ENCODE results near the gene CELF1. TPM values are rescaled to one million over a fixed set of nuclear protein-coding genes. Genes with fewer than 3 reads are reported as not detected.

Gene CELF1
- total RNA-seq, 1 experiment from 2014 or later, result 152 TPM

- H3K4me1 ChIP-seq, result peaks cover 5% of the 10 kb centered on the region; the same call in 1 of the 2 replicates
- no peaks in the 10 kb centered on the region for H3K36me3 ChIP-seq (ENCODE audit: control insufficient read depth, insufficient read depth, low read length)
- no peak overlapping the region for H3K27ac Mint-ChIP-seq (ENCODE audit: unreplicated experiment)
- no TSS peak for BruUV-seq (replicated peaks)
- H3K4me1 Mint-ChIP-seq (ENCODE audit: low read depth, unreplicated experiment), result no peaks in the 10 kb centered on the region
- H3K27me3 Mint-ChIP-seq (ENCODE audit: insufficient read depth, unreplicated experiment), result no peaks in the 10 kb centered on the region
- intact Hi-C loops (cut with micrococcal nuclease; ENCODE audit: unreplicated experiment), result no loop called here
- H3K4me3 ChIP-seq (ENCODE audit: low read depth, low read length), result no peak overlapping the region
- H3K27me3 ChIP-seq (replicated peaks; ENCODE audit: control insufficient read depth, insufficient read depth, low read length), result no peaks in the 10 kb centered on the region
- no peaks in the 10 kb centered on the region for H3K9me3 Mint-ChIP-seq (ENCODE audit: unreplicated experiment)
- ChIA-PET POLR2A (no interaction called here), CTCF (interaction anchor here (0.6 kb wide), 1 partner anchor 78 kb away, joined by 4 read pairs; no protein-coding TSS in a partner anchor)
- H3K36me3 Mint-ChIP-seq (ENCODE audit: insufficient read depth, unreplicated experiment), result peaks cover 38% of the 10 kb centered on the region
- H3K4me3 Mint-ChIP-seq (ENCODE audit: unreplicated experiment), result no peak overlapping the region
- H3K9me3 ChIP-seq, result no peaks in the 10 kb centered on the region
- no peak for DNase-seq
- no peak for TF ChIP-seq CTCF (IDR thresholded peaks at IDR 0.05; ENCODE audit: insufficient read depth in 1 of 2, low read depth in 1 of 2, low read length in 1 of 2, severe bottlenecking in 1 of 2, unreplicated experiment in 1 of 2)
Measured at GRCh38 chr11:47498584-47499152, 54.3 kb downstream of the CELF1 start.

GRCh38 chr11:47498149-47498548 is 54.8 kb downstream of the CELF1 start:
- H3K27ac Mint-ChIP-seq (ENCODE audit: unreplicated experiment), result no peak overlapping the region
- intact Hi-C loops (cut with micrococcal nuclease; ENCODE audit: unreplicated experiment), result no loop called here
- Histone ChIP-seq H3K9me3 (no peaks in the 10 kb centered on the region), H3K27me3 (replicated peaks; ENCODE audit: control insufficient read depth, insufficient read depth, low read length) (no peaks in the 10 kb centered on the region), H3K4me3 (ENCODE audit: low read depth, low read length) (no peak overlapping the region), H3K36me3 (ENCODE audit: control insufficient read depth, insufficient read depth, low read length) (no peaks in the 10 kb centered on the region), H3K4me1 (peaks cover 3% of the 10 kb centered on the region; the same call in 1 of the 2 replicates)
- H3K9me3 Mint-ChIP-seq (ENCODE audit: unreplicated experiment), result no peaks in the 10 kb centered on the region
- ChIA-PET POLR2A (no interaction called here), CTCF (interaction anchor here (0.6 kb wide), 1 partner anchor 78 kb away, joined by 4 read pairs; no protein-coding TSS in a partner anchor)
- TF ChIP-seq CTCF (IDR thresholded peaks at IDR 0.05; ENCODE audit: insufficient read depth in 1 of 2, low read depth in 1 of 2, low read length in 1 of 2, severe bottlenecking in 1 of 2, unreplicated experiment in 1 of 2), result no peak
- no peaks in the 10 kb centered on the region for H3K4me1 Mint-ChIP-seq (ENCODE audit: low read depth, unreplicated experiment)
- no peaks in the 10 kb centered on the region for H3K27me3 Mint-ChIP-seq (ENCODE audit: insufficient read depth, unreplicated experiment)
- no peak for DNase-seq
- H3K4me3 Mint-ChIP-seq (ENCODE audit: unreplicated experiment), result no peak overlapping the region
- BruUV-seq (replicated peaks), result no TSS peak
- H3K36me3 Mint-ChIP-seq (ENCODE audit: insufficient read depth, unreplicated experiment), result peaks cover 41% of the 10 kb centered on the region

- no TSS peak for BruUV-seq (replicated peaks)
- Histone ChIP-seq H3K4me1 (no peaks in the 10 kb centered on the region), H3K27me3 (replicated peaks; ENCODE audit: control insufficient read depth, insufficient read depth, low read length) (no peaks in the 10 kb centered on the region), H3K36me3 (ENCODE audit: control insufficient read depth, insufficient read depth, low read length) (no peaks in the 10 kb centered on the region; the same call in none of the 2 replicates), H3K9me3 (no peaks in the 10 kb centered on the region), H3K4me3 (ENCODE audit: low read depth, low read length) (no peak overlapping the region)
- H3K4me3 Mint-ChIP-seq (ENCODE audit: unreplicated experiment), result no peak overlapping the region
- H3K4me1 Mint-ChIP-seq (ENCODE audit: low read depth, unreplicated experiment), result no peaks in the 10 kb centered on the region
- H3K27ac Mint-ChIP-seq (ENCODE audit: unreplicated experiment), result no peak overlapping the region
- no peaks in the 10 kb centered on the region for H3K9me3 Mint-ChIP-seq (ENCODE audit: unreplicated experiment)
- no peaks in the 10 kb centered on the region for H3K27me3 Mint-ChIP-seq (ENCODE audit: insufficient read depth, unreplicated experiment)
- CTCF ChIA-PET, result no interaction called here
- POLR2A ChIA-PET, result no interaction called here
- H3K36me3 Mint-ChIP-seq (ENCODE audit: insufficient read depth, unreplicated experiment), result peaks cover 41% of the 10 kb centered on the region
- TF ChIP-seq CTCF (IDR thresholded peaks at IDR 0.05; ENCODE audit: insufficient read depth in 1 of 2, low read depth in 1 of 2, low read length in 1 of 2, severe bottlenecking in 1 of 2, unreplicated experiment in 1 of 2), result no peak
- intact Hi-C loops (cut with micrococcal nuclease; ENCODE audit: unreplicated experiment), result no loop called here
- DNase-seq, result no peak
Measured at GRCh38 chr11:47496808-47497207, 56.1 kb downstream of the CELF1 start.
